ENCODE results near the gene PTCD1. TPM values are rescaled to one million over a fixed set of nuclear protein-coding genes. Genes with fewer than 3 reads are reported as not detected.

Gene PTCD1
- total and polyA plus RNA-seq, 2 of the 8 experiments (the other 6 are each of a cell fraction or from before 2014, with no cell fraction given) = 7.5 to 7.6 TPM

GRCh38 chr7:99389772-99390171, 48.8 kb downstream of the PTCD1 start:
- 93% methylated on average over 11 of the region's 13 CpGs; no CpG with 5 or more reads in 1 of the 2 experiments for WGBS, 2 experiments (ENCODE audit: extremely low coverage in 1 of 2, insufficient coverage in 1 of 2, insufficient read length in 1 of 2, insufficient replicate concordance in 2 of 2, low coverage in 1 of 2, low lambda C conversion rate in 2 of 2, missing lambda C conversion rate in 1 of 2)
- H3K36me3 ChIP-seq (ENCODE audit: control insufficient read depth in 2 of 4, insufficient read depth in 4 of 4, low read length in 3 of 4) = peaks cover 6 to 35% (median 17%) of the 10 kb centered on the region in 4 experiments; a peak in 7 of 8 replicates
- no peak overlapping the region for H3K23ac ChIP-seq (ENCODE audit: insufficient read length)
- no peak overlapping the region for H2BK15ac ChIP-seq (ENCODE audit: low read length)
- H4K5ac ChIP-seq (ENCODE audit: insufficient read length, low read depth, low read length) = no peak overlapping the region
- peaks cover 6 to 8% of the 10 kb centered on the region in 2 experiments for H4K20me1 ChIP-seq (replicated peaks in 1 of 2; ENCODE audit: control insufficient read depth in 1 of 2, insufficient read depth in 2 of 2, low read length in 2 of 2)
- H3K27me3 ChIP-seq (replicated peaks in 1 of 4; ENCODE audit: control insufficient read depth in 3 of 4, extremely low read depth in 1 of 4, insufficient read depth in 3 of 4, low read length in 3 of 4) = no peaks in the 10 kb centered on the region
- no peaks in the 10 kb centered on the region for H3K9me3 ChIP-seq (ENCODE audit: insufficient read depth in 2 of 2, low read depth in 1 of 2, low read length in 1 of 2)
- FAIRE-seq (no peak), DNase-seq (ENCODE audit: low read depth in 1 of 2, low spot score in 2 of 2) (no peak)
- H3K27ac ChIP-seq (ENCODE audit: low read depth, low read length) = no peak overlapping the region
- no peak overlapping the region for H2BK12ac ChIP-seq (ENCODE audit: low read depth, low read length)
- H2AFZ ChIP-seq (ENCODE audit: low read length) = no peak overlapping the region
- H3K4me3 ChIP-seq (ENCODE audit: extremely low read depth in 1 of 4, insufficient read depth in 2 of 4, low read depth in 3 of 4, low read length in 4 of 4) = no peak overlapping the region
- ChIA-PET CTCF (ENCODE audit: partially characterized antibody) (interaction anchor here (0.6 to 7.1 kb wide), 5 partner anchors 13 to 63 kb away, joined by 3 to 40 read pairs (median 4); no protein-coding TSS in a partner anchor), POLR2A (ENCODE audit: partially characterized antibody) (interaction anchor here (0.6 to 7.9 kb wide), 9 partner anchors 9 to 1045 kb away, joined by 3 to 150 read pairs (median 4); partner anchors contain the start of genes BUD31 and PDAP1)
- H3K4me2 ChIP-seq (ENCODE audit: insufficient read depth in 1 of 2, low read depth in 2 of 2, low read length in 2 of 2) = no peak overlapping the region
- no peaks in the 10 kb centered on the region for H3K79me1 ChIP-seq (ENCODE audit: low read depth, low read length)
- H3K18ac ChIP-seq (ENCODE audit: extremely low read depth, low read length) = no peak overlapping the region
- H3K4ac ChIP-seq (replicated peaks; ENCODE audit: insufficient read length, low read depth, low read length) = no peak overlapping the region
- H3K79me2 ChIP-seq (ENCODE audit: control insufficient read depth in 1 of 2, insufficient read depth in 2 of 2, low read length in 2 of 2) = no peaks in the 10 kb centered on the region
- H3K14ac ChIP-seq (ENCODE audit: insufficient read length) = no peak overlapping the region
- peaks cover 4% of the 10 kb centered on the region; the same call in 1 of the 2 replicates for H3K23me2 ChIP-seq (ENCODE audit: low read depth, low read length)
- no peak overlapping the region for H2BK5ac ChIP-seq (ENCODE audit: low read depth, low read length)
- peaks cover 2 to 12% (median 5%) of the 10 kb centered on the region in 4 experiments; a peak in 6 of 7 replicates for H3K4me1 ChIP-seq (replicated peaks in 1 of 4; ENCODE audit: control insufficient read depth in 3 of 4, insufficient read depth in 4 of 4, low read length in 3 of 4)
- no peak overlapping the region for H4K8ac ChIP-seq (ENCODE audit: extremely low read depth, insufficient read depth, low read length)
- H3K9ac ChIP-seq (replicated peaks in 1 of 4; ENCODE audit: extremely low read depth in 1 of 4, low read depth in 3 of 4, low read length in 3 of 4) = no peak overlapping the region
- no peak overlapping the region for H2AK5ac ChIP-seq (ENCODE audit: low read depth, low read length)
- H2BK20ac ChIP-seq (ENCODE audit: low read length) = no peak overlapping the region
- no peak overlapping the region for H3K56ac ChIP-seq (replicated peaks; ENCODE audit: insufficient read length, low read depth, low read length)
- H4K91ac ChIP-seq (replicated peaks; ENCODE audit: insufficient read length, low read length) = no peak overlapping the region
- H2BK120ac ChIP-seq (replicated peaks; ENCODE audit: low read depth, low read length) = no peak overlapping the region
- TF ChIP-seq SP1 (IDR thresholded peaks at IDR 0.05; ENCODE audit: low read depth, low read length) (no peak), TAF1 (IDR thresholded peaks at IDR 0.05; ENCODE audit: low read depth, low read length) (no peak), HDAC6 (IDR thresholded peaks at IDR 0.05; ENCODE audit: low read depth, low read length) (no peak), SIX5 (IDR thresholded peaks at IDR 0.05; ENCODE audit: low read depth, low read length) (no peak), HDAC2 (IDR thresholded peaks at IDR 0.05; ENCODE audit: borderline replicate concordance in 1 of 2, low read depth in 2 of 2, low read length in 2 of 2) (no peak)
